ENCODE measurements around the gene EHMT1. TPM values are rescaled to one million over a fixed set of nuclear protein-coding genes. Genes with fewer than 3 reads are reported as not detected.

EHMT1 gene
- total and polyA plus RNA-seq, 2 experiments from 2014 or later: 162 to 177 TPM

- H3F3A ChIP-seq (replicated peaks; ENCODE audit: low read depth): no peaks in the 10 kb centered on the region
- H3K4me1 ChIP-seq (ENCODE audit: insufficient read depth): no peaks in the 10 kb centered on the region
- TF ChIP-seq EZH2 (IDR thresholded peaks at IDR 0.05; ENCODE audit: low read depth, unreplicated experiment) (no peak), ZNF331 (CRISPR knock-in tag; IDR thresholded peaks at IDR 0.05; ENCODE audit: low read depth) (no peak)
- no peak overlapping the region for H3K4me2 ChIP-seq
- no peaks in the 10 kb centered on the region; the same call in 1 of the 2 replicates for H4K20me1 ChIP-seq (replicated peaks; ENCODE audit: insufficient read depth)
- H2AFZ ChIP-seq: no peak overlapping the region
- H3K9me2 ChIP-seq (ENCODE audit: insufficient read depth): no peaks in the 10 kb centered on the region
- DNase-seq (ENCODE audit: low spot score) (no peak), ATAC-seq (no peak)
- H3K36me3 ChIP-seq (ENCODE audit: insufficient read depth): no peaks in the 10 kb centered on the region; the same call in 1 of the 2 replicates
- Mint-ChIP-seq H3K27ac (no peak overlapping the region), H3K4me3 (no peak overlapping the region), H3K27me3 (ENCODE audit: insufficient read depth, low read depth, poor library complexity) (peaks cover 4% of the 10 kb centered on the region), H3K4me1 (no peaks in the 10 kb centered on the region), H3K36me3 (ENCODE audit: low read depth) (peaks cover 51% of the 10 kb centered on the region), H3K9me3 (no peaks in the 10 kb centered on the region)
- H3K79me2 ChIP-seq (replicated peaks; ENCODE audit: insufficient read depth): no peaks in the 10 kb centered on the region; the same call in none of the 2 replicates
- no peaks in the 10 kb centered on the region for H3K27me3 ChIP-seq (ENCODE audit: insufficient read depth)
- H3K27ac ChIP-seq (ENCODE audit: low read depth): no peak overlapping the region
- H3K4me3 ChIP-seq: no peak overlapping the region
These were observed 189.2 kb downstream of the EHMT1 start for GRCh38 chr9:137807721-137808703.

GRCh38 chr9:137809040-137809576, 190.3 kb downstream of the EHMT1 start:
- ATAC-seq (no peak; the same call in 2 of the 3 replicates), DNase-seq (ENCODE audit: low spot score) (no peak)
- no peaks in the 10 kb centered on the region for H3K9me3 Mint-ChIP-seq
- 0 out of 2 replicates have a peak overlapping the region, but pooled peaks have one; percentile 70 for H3K27ac Mint-ChIP-seq
- H3K27me3 Mint-ChIP-seq (ENCODE audit: insufficient read depth, low read depth, poor library complexity): peaks cover 4% of the 10 kb centered on the region
- Histone ChIP-seq H3F3A (replicated peaks; ENCODE audit: low read depth) (no peaks in the 10 kb centered on the region), H3K27ac (ENCODE audit: low read depth) (no peak overlapping the region), H2AFZ (no peak overlapping the region), H4K20me1 (replicated peaks; ENCODE audit: insufficient read depth) (no peaks in the 10 kb centered on the region; the same call in 1 of the 2 replicates), H3K79me2 (replicated peaks; ENCODE audit: insufficient read depth) (no peaks in the 10 kb centered on the region; the same call in none of the 2 replicates), H3K9me2 (ENCODE audit: insufficient read depth) (no peaks in the 10 kb centered on the region), H3K36me3 (ENCODE audit: insufficient read depth) (no peaks in the 10 kb centered on the region; the same call in 1 of the 2 replicates), H3K27me3 (ENCODE audit: insufficient read depth) (no peaks in the 10 kb centered on the region), H3K4me2 (no peak overlapping the region), H3K4me1 (ENCODE audit: insufficient read depth) (no peaks in the 10 kb centered on the region), H3K4me3 (no peak overlapping the region)
- H3K36me3 Mint-ChIP-seq (ENCODE audit: low read depth): peaks cover 48% of the 10 kb centered on the region
- H3K4me3 Mint-ChIP-seq: no peak overlapping the region
- H3K4me1 Mint-ChIP-seq: no peaks in the 10 kb centered on the region
- no peak for TF ChIP-seq STAT1 (IDR thresholded peaks at IDR 0.05; ENCODE audit: unreplicated experiment)
- no peak for TF ChIP-seq POLR2AphosphoS5 (IDR thresholded peaks at IDR 0.05; ENCODE audit: low read depth)
- TF ChIP-seq NANOG (IDR thresholded peaks at IDR 0.05; ENCODE audit: borderline replicate concordance): no peak
- TF ChIP-seq ZNF114 (CRISPR knock-in tag; IDR thresholded peaks at IDR 0.05): no peak
- TF ChIP-seq ZNF462 (CRISPR knock-in tag; IDR thresholded peaks at IDR 0.05): no peak
- TF ChIP-seq ETS1 (IDR thresholded peaks at IDR 0.05): no peak
- no peak for TF ChIP-seq REST (IDR thresholded peaks at IDR 0.05; ENCODE audit: unreplicated experiment)
